Suprapubic skin (tissue), 4 donors: ENCODE results near the gene INPP5F. TPM values are rescaled to one million over a fixed set of nuclear protein-coding genes. Genes with fewer than 3 reads are reported as not detected.

ENCODE experiments used
- DNase-seq, 2 donors: peaks; one replicate each; pipeline ENCODE4 v3.0.0-alpha.2; 2019; ENCODE audit warnings: low spot score in 2 of 2
- H3K27ac ChIP-seq: fragments of 200-600 bp; sonication (generic); one replicate; pipeline ENCODE4 v1.5.1; 2019
- H3K27me3 ChIP-seq: fragments of 200-600 bp; sonication (generic); one replicate; pipeline ENCODE4 v1.5.1; 2019
- H3K36me3 ChIP-seq: fragments of 200-600 bp; sonication (generic); one replicate; pipeline ENCODE4 v1.5.1; 2019
- H3K4me1 ChIP-seq: fragments of 200-600 bp; sonication (generic); one replicate; pipeline ENCODE4 v1.5.1; 2019
- H3K4me3 ChIP-seq: fragments of 200-600 bp; sonication (generic); one replicate; pipeline ENCODE4 v1.5.1; 2019; ENCODE audit warnings: mild to moderate bottlenecking
- H3K9me3 ChIP-seq: fragments of 200-600 bp; sonication (generic); one replicate; pipeline ENCODE4 v1.5.1; 2019
- CTCF ChIP-seq, 2 donors: fragments of 200-600 bp in 1 of 2; fragments of 450-650 bp in 1 of 2; sonication (generic) in 1 of 2; IDR thresholded peaks; one replicate each; pipeline ENCODE4 v1.5.1; 2016 to 2019; ENCODE audit warnings: antibody characterized with exemption in 2 of 2, mild to moderate bottlenecking in 1 of 2, moderate library complexity in 1 of 2
- EP300 ChIP-seq: sonication (generic); formaldehyde crosslinking; IDR thresholded peaks from one replicate; pipeline ENCODE4 v1.6.1; 2017; ENCODE audit warnings: antibody characterized with exemption
- POLR2A ChIP-seq, 2 donors: fragments of 450-650 bp; IDR thresholded peaks; one replicate each; pipeline ENCODE4 v1.6.1; 2017; ENCODE audit warnings: antibody characterized with exemption in 2 of 2, mild to moderate bottlenecking in 2 of 2, moderate library complexity in 2 of 2
- POLR2AphosphoS5 ChIP-seq, 3 donors: sonication (generic); formaldehyde crosslinking; IDR thresholded peaks; one replicate each; pipeline ENCODE4 v1.6.1; 2017; ENCODE audit warnings: antibody characterized with exemption in 3 of 3
- WGBS: methylation state at CpG from one replicate; pipeline ENCODE4 v1.1.5; 2018; 5-methylcytosine and 5-hydroxymethylcytosine counted together
- total RNA-seq, 4 donors: library from RNA; depleted of rRNA; stranded (reverse); fragments of >200 nt; gene quantifications; one replicate each; pipeline ENCODE4 v1.1.0, GENCODE V29; 2016

INPP5F gene
- total RNA-seq, 4 donors from 2014 or later, result 16.1 to 38.6 (median 19.3) TPM

- no peak for DNase-seq
- Histone ChIP-seq H3K27ac (no peak overlapping the region), H3K4me1 (no peaks in the 10 kb centered on the region), H3K27me3 (no peaks in the 10 kb centered on the region), H3K9me3 (no peaks in the 10 kb centered on the region), H3K36me3 (peaks cover 63% of the 10 kb centered on the region), H3K4me3 (no peak overlapping the region)
- WGBS, result 92% methylated on average over 6 of the region's 6 CpGs
- no peak for TF ChIP-seq EP300
- no peak for TF ChIP-seq CTCF (IDR thresholded peaks at IDR 0.05)
- TF ChIP-seq POLR2A (IDR thresholded peaks at IDR 0.05), result no peak
- TF ChIP-seq POLR2AphosphoS5 (IDR thresholded peaks at IDR 0.05), result no peak
Observed at GRCh38 chr10:119826771-119827170, 100.9 kb downstream of the INPP5F start.

GRCh38 chr10:119827430-119827829 lies 101.6 kb downstream of the INPP5F start:
- peaks cover 70% of the 10 kb centered on the region for H3K36me3 ChIP-seq

GRCh38 chr10:119829429-119829828 lies 103.6 kb downstream of the INPP5F start:
- no peak for TF ChIP-seq POLR2AphosphoS5 (IDR thresholded peaks at IDR 0.05)
- no peak for TF ChIP-seq EP300
- TF ChIP-seq POLR2A (IDR thresholded peaks at IDR 0.05), result no peak
- no peak for TF ChIP-seq CTCF (IDR thresholded peaks at IDR 0.05)
- DNase-seq, result no peak
- H3K27ac ChIP-seq, result no peak overlapping the region
- no peaks in the 10 kb centered on the region for H3K27me3 ChIP-seq
- peaks cover 74% of the 10 kb centered on the region for H3K36me3 ChIP-seq
- 83% methylated on average over 7 of the region's 7 CpGs for WGBS
- no peaks in the 10 kb centered on the region for H3K4me1 ChIP-seq
- H3K9me3 ChIP-seq, result no peaks in the 10 kb centered on the region
- H3K4me3 ChIP-seq, result no peak overlapping the region

More at GRCh38 chr10:119827430-119827829, 101.6 kb downstream of the INPP5F start:
- DNase-seq, result no peak
- no peaks in the 10 kb centered on the region for H3K4me1 ChIP-seq
- WGBS, result 89% methylated on average over 4 of the region's 4 CpGs
- H3K27ac ChIP-seq, result no peak overlapping the region
- TF ChIP-seq CTCF (IDR thresholded peaks at IDR 0.05), result no peak
- no peak for TF ChIP-seq POLR2AphosphoS5 (IDR thresholded peaks at IDR 0.05)
- no peak for TF ChIP-seq POLR2A (IDR thresholded peaks at IDR 0.05)
- no peaks in the 10 kb centered on the region for H3K27me3 ChIP-seq
- H3K4me3 ChIP-seq, result no peak overlapping the region
- H3K9me3 ChIP-seq, result no peaks in the 10 kb centered on the region

- Histone ChIP-seq H3K4me3 (no peak overlapping the region), H3K27ac (no peak overlapping the region), H3K4me1 (no peaks in the 10 kb centered on the region), H3K36me3 (peaks cover 88% of the 10 kb centered on the region), H3K9me3 (no peaks in the 10 kb centered on the region), H3K27me3 (no peaks in the 10 kb centered on the region)
- TF ChIP-seq EP300 (no peak), POLR2AphosphoS5 (IDR thresholded peaks at IDR 0.05) (no peak), CTCF (IDR thresholded peaks at IDR 0.05) (no peak), POLR2A (IDR thresholded peaks at IDR 0.05) (no peak)
- WGBS, result 87% methylated on average over 4 of the region's 4 CpGs
- DNase-seq, result no peak
Observed at GRCh38 chr10:119830851-119831250, 105.0 kb downstream of the INPP5F start.

- WGBS, result 86% methylated on average over 11 of the region's 11 CpGs
- peaks cover 95% of the 10 kb centered on the region for H3K36me3 ChIP-seq
- H3K4me1 ChIP-seq, result no peaks in the 10 kb centered on the region
- H3K9me3 ChIP-seq, result no peaks in the 10 kb centered on the region
- DNase-seq, result no peak
- no peaks in the 10 kb centered on the region for H3K27me3 ChIP-seq
- TF ChIP-seq EP300 (no peak), POLR2A (IDR thresholded peaks at IDR 0.05) (no peak), CTCF (IDR thresholded peaks at IDR 0.05) (no peak), POLR2AphosphoS5 (IDR thresholded peaks at IDR 0.05) (no peak)
- no peak overlapping the region for H3K27ac ChIP-seq
- no peak overlapping the region for H3K4me3 ChIP-seq
Observed at GRCh38 chr10:119831656-119832055, 105.8 kb downstream of the INPP5F start.
